ENCODE data around the gene ULK2.

ULK2 gene

GRCh38 chr17:19726631-19727376, 140.9 kb downstream of the ULK2 start:
- DNase-seq (ENCODE audit: low spot score), result no peak

- DNase-seq (ENCODE audit: low spot score), result no peak
These were observed 142.2 kb downstream of the ULK2 start for GRCh38 chr17:19725486-19725885.

GRCh38 chr17:19724501-19725420, 143.0 kb downstream of the ULK2 start:
- DNase-seq (ENCODE audit: low spot score), result peak; percentile 36

- DNase-seq (ENCODE audit: low spot score), result no peak
These were observed 143.8 kb downstream of the ULK2 start for GRCh38 chr17:19723964-19724363.
